ENCODE data around the gene CPEB3.

DNA sequence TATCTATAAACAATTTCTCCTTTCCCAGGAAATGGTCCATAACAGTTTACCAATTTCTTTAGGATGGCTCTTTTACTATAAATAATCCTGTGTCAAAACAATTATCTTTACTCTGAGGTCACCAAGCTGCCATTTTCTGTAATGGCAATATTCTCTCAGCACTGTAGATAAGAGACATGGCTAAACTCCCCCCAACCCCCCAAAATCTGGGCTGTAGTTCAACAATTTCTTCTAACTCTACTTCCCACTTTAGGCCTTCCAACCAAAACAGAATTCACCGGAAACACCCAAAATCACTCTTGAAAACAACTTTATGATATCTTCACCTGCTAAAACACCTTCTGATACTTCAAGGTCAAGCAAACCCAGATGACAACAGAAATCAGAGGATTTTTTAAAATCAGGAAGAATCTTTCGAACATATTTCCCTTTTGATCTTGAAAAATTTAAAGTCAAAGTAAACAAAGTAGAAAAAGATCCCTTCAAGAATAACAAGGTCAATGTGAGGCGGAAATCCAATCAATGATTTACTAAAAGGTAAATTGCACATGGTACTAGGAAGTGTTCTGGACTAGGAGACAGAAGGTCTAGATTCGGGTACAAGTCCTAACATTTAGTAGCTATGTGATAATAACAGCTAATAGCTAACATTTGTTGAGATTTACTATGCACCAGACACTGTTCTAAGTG, 176.8 kb downstream of the CPEB3 start:
- TF ChIP-seq POLR2AphosphoS5 (IDR thresholded peaks at IDR 0.05; ENCODE audit: low read depth, low read length) (no peak), SIN3A (IDR thresholded peaks at IDR 0.05; ENCODE audit: borderline replicate concordance, insufficient read depth, low read length) (no peak), TAF1 (IDR thresholded peaks at IDR 0.05; ENCODE audit: borderline replicate concordance, insufficient read depth, low read length) (no peak)
